GM11168 (cell line): ENCODE data around the gene UBE2S.

ENCODE experiments used
- in situ Hi-C: fragments of 300-500 bp; cut with MboI; formaldehyde crosslinking; loops from one replicate; pipeline ENCODE4 v1.12.0; 2022; ENCODE audit warnings: low sequenced_read_pairs; ENCODE audit not compliant: unreplicated experiment

The UBE2S gene

GRCh38 chr19:55407800-55408532 is 378 bp upstream of the UBE2S start:
- in situ Hi-C loops, result loop anchor here (25.0 kb wide), 1 partner anchor 271 kb away; the partner anchor contains the start of gene TNNT1

DNA sequence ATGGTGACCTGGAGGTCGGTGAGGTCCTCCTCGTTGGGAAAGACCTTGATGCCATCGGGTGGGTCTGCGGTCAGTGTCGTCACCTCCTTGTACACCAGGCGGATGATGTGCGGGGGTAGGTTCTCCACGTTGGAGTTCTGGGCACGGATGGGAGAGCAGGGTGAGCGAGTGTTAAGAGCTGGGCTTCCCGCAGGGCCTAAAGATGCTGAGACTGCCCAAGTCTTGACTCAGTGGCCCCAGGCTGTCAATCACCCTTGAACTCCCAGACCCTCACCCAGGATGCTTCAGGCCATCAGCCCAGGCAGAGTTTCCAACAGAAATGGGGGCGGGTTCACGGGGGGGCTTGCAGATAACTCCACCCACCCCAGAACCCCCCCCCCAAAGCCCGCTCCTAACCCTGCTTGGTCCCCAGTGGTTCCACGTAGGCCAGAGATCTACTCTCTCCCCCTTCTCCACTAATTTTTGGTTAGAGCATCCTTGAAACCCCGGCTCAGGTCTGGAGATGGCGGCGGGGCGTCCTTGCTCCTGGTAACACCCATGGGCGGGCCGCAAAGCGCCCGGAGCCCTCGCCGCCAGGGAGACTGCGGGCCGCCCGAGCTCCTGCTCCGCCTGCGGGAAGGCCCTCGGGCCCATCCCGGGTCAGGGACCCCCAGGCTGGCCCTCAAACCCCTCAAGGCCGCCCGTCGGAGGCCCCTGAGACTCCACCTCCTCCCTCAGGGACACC is 600 bp downstream of the UBE2S start:
- in situ Hi-C loops, result loop anchor here (25.0 kb wide), 1 partner anchor 270 kb away; the partner anchor contains the start of gene TNNT1

DNA sequence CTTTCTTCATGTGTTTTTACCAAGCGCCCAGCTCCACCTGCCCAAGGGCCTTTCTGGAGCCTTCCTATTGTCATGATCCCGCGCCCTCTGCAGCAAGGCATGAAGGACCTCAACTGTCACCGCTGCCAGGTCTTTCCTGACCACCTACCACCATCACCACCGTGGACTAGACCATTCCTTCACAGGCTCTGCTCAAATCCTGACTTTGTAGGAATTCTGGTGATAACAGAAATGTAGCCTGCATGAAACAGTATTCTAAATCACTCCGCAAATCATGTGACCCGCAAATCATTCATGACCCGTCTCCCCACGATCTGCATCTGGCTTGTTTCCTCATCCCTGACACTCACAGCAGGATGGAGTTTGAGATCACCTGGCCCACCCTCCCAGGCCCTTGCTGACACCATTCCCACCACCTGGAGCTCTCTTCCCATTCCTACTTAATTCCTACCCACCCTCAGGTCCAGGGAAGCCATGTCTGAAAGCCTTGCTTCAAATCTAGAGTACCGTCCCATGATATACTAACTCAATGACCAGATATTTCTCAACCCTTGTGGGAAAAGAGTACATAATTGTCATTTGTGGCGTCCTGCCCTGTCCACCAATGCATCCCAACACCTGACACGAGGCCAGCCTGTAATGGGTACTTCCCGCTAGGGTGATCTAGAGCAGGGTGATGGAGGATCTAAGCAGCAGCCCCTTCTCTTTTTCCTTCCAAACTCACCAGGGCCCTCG is 1.3 kb downstream of the UBE2S start:
- in situ Hi-C loops, result loop anchor here (25.0 kb wide), 1 partner anchor 269 kb away; the partner anchor contains the start of gene TNNT1

DNA sequence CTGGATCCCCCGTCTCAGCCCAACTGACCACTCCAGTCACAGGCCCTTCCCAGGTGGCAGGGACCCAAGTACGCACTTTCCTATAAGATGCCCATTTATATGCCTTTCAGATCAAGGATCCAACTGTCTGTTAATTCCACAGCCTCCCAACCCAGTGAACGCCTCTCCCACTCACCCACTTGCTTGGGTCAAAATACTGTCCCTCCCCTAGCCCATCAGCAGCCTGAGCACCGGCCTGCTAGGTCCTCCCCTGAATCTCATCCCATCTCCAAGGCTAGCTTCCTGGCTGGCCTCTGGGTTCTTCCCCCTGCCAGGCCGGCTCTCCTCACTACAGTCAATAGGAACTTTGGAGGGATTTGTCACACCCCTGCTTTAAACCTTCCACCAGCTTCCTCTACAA is 1.9 kb downstream of the UBE2S start:
- in situ Hi-C loops, result loop anchor here (25.0 kb wide), 1 partner anchor 268 kb away; the partner anchor contains the start of gene TNNT1

DNA sequence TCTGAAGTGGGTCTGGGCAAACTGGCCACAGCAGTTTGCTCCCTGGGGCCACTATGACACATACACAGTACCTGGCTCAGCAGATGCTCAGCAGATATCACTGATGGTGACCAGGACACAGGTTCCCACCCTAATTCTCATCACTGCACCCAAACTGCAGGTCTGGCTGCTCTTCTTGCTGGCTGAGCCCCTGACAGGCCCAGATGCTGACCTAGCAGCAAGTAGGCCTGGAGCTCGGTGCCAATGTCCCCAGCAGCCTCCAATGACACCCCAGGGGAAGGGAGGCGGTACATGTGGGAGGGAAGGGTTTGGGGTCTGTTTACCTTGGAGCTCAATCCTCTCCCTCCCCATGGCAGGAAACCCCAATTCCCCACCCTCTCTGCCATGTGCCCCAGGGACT is 5.1 kb downstream of the UBE2S start:
- in situ Hi-C loops, result loop anchor here (25.0 kb wide), 1 partner anchor 265 kb away; the partner anchor contains the start of gene TNNT1

DNA sequence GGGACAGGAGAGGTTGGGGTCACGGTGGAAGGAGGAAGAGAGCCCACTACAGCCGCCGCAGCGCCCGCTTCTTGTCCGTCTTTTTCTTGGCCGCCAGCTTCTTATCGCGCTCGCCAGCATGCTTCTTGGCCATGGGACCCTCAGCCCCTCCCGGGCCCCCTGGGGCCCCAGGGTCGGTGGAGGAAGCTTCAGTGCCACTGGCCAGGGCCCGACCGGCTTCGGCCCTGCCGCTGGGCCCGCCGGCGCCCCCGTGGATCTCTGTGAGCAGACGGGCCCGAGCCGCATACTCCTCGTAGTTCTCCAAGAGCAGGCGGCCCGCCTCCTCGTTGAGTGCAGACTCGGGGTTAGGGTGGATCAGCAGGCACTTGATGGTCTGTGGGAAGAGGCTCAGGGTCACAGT is 6.2 kb downstream of the UBE2S start:
- in situ Hi-C loops, result loop anchor here (25.0 kb wide), 1 partner anchor 264 kb away; the partner anchor contains the start of gene TNNT1

- in situ Hi-C loops, result loop anchor here (25.0 kb wide), 1 partner anchor 263 kb away; the partner anchor contains the start of gene TNNT1
Observed at GRCh38 chr19:55400281-55401087, 7.1 kb downstream of the UBE2S start.

- in situ Hi-C loops, result no loop called here
Observed at GRCh38 chr19:55398200-55398925, 9.2 kb downstream of the UBE2S start.

GRCh38 chr19:55392820-55393761 is 14.5 kb downstream of the UBE2S start:
- in situ Hi-C loops, result no loop called here

GRCh38 chr19:55391702-55392615 is 15.6 kb downstream of the UBE2S start:
- in situ Hi-C loops, result no loop called here

DNA sequence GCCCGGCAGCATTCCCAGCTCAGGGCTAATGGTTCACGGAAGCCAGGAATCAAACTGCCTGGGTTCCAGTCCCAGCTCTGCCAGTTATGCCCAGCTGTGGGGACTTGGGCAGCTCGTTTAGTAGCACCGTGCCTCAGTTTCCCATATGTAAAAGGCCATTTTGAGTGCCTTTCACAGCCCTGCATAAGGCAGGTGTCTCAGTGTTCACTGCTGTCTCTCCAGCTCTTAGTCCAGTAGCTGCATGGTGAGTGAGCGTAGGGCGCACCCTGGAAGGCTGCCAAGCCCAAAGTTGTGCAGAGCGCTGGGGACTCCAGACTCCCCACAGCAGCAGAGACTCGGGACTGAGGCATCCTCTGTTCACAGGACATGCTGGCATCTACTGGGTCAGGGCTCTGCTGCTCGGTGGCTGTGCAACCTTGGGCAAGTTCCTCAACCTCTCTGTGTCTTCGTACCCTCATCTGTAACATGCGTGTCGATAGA is 16.4 kb downstream of the UBE2S start:
- in situ Hi-C loops, result no loop called here

DNA sequence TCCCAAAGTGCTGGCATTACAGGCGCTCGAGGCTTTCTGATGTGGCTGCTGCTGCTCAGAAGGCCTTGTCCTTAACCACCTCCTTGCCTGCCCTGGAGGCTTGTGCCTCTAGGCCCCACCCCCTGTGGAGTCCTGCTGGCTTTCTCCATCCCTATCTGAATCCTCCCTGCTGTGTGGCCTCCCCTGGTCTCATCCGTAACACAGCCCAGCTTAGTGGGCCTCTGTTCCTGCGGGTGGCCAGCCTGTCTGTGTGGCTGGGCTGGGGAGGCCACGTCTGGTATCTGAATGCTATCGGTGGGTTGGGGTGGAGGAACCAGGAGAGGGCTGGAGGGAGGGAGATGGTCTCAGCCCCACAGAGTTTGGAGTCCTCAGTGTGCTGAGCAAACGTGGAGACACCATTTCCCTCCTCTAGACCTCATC is 17.1 kb downstream of the UBE2S start:
- in situ Hi-C loops, result no loop called here

DNA sequence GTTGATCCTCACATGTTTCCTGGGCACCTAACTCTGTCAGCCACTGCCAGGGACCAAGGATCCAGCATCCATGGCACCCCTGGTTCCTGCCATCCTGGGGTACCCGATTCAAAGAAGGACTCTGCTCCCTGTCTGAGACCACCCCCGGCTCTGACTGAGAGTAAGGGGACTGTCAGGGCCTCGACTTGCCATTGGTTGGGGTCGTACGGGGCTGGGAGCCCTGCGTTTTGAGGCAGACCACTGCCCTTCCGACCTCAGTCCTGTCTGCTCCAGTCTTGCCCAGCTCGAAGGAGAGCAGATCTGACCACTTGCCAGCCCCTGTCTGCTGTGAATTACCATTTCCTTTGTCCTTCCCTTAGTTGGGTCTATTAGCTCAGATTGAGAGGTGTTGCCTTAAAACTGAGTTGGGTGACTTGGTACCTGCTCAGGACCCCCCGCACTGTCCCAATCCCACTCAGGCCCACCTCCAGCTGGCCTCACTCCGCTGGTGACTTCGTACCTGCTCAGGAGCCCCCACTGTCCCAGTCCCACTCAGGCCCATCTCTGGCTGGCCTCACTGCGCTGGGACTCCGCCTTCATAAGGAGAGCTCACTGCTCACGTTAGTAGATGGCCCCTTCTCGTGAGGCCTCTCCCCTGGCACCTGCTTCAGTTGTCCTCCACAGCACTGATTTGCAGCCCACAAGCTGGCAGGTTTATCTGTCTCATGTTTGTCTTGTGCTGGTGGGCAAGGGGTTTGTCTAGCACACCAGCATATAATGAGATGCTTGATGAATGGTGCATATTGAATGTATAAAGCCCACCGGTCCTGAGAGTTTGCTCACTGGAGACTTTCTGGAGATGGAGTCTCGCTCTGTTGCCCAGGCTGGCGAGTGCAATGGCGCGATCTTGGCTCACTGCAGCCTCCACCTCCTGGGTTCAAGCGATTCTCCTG is 17.9 kb downstream of the UBE2S start:
- in situ Hi-C loops, result no loop called here

DNA sequence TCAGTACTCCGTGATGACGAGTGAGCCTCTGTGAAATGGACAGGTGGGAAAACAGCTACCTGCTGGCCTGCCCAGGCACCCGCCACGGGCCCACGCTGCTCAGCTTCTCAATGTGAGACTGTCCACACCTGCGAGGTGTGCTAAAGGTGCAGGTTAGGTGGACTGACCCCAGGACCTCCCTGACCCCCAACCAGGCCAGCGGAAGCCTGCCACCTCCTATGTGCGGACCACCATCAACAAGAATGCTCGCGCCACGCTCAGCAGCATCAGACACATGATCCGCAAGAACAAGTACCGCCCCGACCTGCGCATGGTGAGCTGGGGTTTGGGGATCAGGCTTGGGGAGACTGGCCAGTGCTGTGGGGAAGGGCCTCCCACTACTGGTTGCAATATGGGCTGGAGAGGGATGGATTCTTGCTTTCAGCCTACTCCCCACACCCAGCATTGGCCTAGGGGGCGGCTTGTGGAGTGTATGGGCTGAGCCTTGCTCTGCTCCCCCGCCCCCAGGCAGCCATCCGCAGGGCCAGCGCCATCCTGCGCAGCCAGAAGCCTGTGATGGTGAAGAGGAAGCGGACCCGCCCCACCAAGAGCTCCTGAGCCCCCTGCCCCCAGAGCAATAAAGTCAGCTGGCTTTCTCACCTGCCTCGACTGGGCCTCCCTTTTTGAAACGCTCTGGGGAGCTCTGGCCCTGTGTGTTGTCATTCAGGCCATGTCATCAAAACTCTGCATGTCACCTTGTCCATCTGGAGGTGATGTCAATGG is 19.7 kb downstream of the UBE2S start:
- in situ Hi-C loops, result no loop called here

DNA sequence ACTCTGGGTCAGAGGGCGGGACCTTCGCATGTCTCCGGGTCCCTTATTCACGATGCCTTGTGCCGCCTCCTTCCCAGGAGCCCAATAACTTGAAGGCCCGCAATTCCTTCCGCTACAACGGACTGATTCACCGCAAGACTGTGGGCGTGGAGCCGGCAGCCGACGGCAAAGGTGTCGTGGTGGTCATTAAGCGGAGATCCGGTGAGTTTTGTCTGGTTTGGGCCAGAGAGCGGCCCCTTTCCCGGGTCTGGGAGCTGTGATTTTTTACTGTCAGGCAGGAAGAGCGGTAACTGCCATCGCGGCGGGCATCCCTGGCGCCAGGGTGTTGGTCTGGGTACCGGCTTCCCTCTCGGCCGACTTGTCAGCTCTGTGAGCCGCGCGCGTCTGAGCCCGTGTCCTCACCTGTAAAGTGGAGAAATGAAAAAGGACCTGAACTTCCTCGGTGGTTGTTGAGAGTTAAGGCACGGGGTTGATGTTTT is 21.1 kb downstream of the UBE2S start:
- in situ Hi-C loops, result no loop called here
